Stimulated activated CD8-positive, alpha-beta memory T cell treated with anti-CD3 and anti-CD28 coated beads, Interleukin-15, amount 100 ng/mL, for 24 hours (primary cell): ENCODE measurements around the gene AFAP1L1.
"Not testable (repeated sequence)": the region's sequence is repeated elsewhere in the genome, so short reads cannot be mapped to it uniquely, and the experiment has no call there.

ENCODE experiments used
- DNase-seq: peaks from one replicate; pipeline ENCODE4 v3.0.0-alpha.2; 2020; ENCODE audit warnings: low read depth

The AFAP1L1 gene

DNA sequence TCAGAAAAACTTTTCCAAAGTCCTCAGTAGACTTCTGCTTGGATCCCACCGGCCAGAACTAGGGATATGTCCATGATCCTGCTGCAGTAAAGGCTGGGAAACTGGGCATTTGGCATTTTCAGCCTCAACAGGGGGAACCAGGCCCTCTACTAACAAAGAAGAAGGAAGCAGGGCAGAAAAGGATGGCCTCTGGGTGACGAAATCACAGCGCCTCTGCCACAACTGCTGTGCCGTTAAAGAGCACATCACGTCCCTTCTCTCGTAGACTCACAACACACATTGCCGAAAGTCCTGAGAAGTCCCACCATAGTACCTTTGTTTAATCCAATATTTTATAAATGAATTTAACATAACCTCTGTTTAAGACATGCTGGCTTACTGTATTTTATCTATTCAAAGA is 10.4 kb upstream of the AFAP1L1 start:
- no peak for DNase-seq

DNA sequence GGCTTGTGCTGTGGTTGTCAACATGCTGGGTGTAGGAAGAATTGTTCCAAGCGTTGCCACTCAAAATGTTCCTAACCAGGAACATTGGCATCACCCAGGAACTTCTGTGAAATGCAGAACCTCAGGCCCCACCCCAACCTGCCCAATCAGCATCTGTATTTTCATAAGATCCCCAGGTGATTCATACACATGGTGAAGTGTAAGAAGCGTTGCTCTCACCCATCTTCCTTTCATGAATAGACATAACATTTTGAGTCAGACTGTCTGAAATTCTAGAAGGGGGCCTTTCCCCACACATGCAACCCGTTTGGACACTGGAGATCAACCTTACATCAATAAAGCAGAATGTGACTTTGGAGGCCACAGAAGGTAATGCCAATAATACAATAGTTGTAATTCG is 9.3 kb upstream of the AFAP1L1 start:
- no peak for DNase-seq

DNA sequence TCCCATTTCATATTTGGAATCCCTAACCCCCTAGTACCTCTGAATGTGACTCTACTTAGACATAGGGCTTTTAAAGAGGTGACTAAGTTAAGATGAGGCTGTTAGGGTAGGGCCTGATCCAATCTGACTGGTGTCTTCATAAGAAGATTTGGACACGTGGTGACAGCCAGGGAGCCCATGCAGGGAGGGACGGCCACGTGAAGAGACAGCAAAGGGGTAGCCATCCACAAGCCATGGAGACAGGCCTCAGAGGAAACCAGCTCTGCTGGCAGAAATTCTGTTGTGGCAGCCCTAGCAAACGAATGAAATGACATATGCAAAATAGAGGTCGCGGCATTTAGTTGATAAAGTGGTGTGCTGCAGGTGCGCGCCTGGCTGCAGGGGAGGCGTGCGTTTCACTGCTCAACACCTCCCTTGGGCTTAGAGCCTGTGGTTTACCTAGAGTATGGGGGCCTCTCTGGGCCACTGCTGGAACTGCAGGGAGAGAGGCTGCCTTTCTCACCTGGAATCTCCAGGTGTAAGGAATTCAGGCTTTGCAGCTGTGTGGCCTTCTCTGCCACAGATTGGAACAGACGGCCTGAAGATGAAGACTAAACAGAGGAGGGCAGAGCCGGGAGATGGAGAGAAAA is 7.1 kb upstream of the AFAP1L1 start:
- no peak for DNase-seq

DNA sequence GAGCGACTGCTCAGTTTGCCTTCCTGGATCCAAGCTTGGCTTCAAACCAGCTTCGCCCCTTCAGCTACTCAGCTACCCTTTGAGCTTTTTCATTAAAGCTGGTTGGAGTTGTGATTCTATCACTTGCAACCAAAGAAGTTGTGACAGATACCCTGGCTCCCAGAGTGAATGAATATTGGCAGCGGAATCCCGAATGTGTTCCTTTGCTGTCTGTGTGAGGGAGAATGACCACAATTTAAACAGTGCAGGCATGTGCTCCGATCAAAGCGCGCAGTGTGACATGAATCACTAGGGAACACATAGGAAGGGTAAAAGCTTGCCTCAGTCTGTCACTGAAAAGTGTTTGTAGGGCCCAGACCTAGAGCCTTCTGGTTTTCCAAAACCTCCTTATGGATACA is 6.6 kb upstream of the AFAP1L1 start:
- no peak for DNase-seq

DNA sequence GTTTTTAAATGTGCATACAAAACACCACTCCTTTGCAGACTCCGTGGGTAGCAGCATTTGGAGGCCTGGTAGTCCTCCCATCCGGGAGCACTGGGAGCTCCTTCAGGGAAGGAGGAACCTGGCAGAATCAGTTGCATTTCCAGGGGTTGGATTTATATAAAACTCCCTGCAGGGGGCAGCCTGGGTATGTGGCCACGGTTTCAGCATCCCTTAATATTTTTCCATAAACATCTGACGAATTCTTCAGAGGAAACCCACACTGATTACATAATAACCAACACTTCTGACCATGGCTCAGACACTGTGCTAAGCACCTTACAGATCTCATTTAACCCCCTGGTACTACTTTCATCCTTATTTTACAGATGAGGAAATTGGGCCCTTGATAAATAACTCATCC is 6.1 kb upstream of the AFAP1L1 start:
- no peak for DNase-seq

DNA sequence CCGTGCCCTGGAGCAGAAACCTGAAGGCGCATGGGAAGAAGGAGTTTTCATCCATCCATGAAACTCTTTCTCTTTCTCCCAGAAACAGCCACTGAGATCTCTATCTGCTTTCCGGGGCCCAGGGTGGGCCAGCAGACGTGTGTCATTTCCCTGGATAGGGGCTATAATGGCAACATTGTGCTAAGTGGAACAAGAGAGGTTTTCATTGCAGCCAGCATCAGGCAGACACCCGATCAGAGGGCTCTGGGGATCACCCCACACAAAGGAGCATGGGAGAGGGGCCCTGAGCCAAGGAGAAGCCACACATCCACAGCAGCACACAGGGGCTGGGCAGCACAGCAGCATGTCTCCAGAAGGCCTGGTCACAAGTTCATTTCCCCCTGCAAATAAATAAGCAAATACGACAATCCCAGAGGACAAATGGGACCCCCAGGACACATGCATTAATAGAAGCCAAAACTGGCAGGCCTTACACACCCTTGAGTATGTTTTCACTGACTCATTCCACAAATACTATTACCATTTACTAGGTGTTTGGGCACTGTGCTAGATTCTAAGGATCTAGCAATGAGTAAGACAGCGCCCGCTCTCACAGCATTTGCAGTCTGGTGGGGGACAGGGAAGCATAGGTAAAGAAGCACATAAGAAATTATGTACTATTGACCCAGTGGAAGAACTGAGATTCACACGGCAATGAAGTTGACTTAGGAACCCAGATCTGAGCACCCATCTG is 4.3 kb upstream of the AFAP1L1 start:
- DNase-seq = no peak

DNA sequence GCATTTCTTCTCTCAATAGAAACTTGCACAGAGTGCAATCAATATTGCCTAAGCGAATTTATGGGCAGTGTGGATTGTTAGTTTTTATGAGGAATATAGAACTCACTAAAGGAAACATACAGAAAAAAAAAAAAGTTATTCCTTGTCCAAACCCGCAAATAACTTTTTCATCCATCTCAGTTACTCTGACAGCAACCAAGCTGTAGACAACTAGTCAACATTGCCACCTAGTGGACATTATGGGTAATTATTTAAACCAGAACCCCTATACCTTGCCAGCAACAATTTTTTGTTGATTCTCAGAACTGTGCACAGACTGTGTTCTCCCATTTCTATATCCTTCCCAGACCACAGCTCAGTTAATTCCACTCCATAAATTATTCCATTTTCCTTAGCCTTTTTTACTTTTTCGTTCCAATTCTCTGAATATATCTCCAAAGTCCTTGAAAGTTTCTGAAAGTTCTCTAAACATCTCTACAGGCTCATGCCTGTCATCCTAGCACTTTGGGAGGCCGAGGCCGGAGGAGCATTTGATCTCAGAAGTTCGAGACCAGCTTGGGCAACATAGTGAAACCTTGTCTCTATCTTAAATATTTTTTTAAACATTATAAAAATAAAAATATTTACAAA is 2.6 kb upstream of the AFAP1L1 start:
- DNase-seq = no peak

DNA sequence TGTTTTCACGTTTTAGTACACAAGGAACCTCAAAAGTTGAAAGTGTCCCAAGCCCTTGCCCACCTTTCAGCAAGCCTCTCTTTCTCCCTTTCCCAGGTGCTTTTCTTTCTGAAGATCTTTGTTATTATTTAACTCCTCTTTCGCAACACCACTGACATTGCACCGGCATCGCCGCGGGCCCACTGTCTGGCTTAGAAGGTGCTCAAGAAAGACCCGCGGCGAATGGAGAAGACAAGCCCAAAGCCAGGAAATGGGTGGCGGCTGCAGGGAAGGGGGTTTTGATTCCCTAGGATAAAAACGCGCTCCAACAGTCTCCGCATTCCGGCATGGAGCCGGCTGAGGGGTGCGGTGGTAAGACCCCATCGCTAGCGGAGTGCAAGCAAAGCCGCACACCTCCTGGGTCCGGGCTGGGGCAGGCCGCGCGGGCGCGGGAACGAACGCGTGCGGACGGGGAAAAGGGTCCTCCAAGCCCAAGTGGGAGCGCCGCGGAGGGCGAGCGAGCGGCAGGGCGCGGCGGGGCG is 404 bp upstream of the AFAP1L1 start:
- DNase-seq = no peak

DNA sequence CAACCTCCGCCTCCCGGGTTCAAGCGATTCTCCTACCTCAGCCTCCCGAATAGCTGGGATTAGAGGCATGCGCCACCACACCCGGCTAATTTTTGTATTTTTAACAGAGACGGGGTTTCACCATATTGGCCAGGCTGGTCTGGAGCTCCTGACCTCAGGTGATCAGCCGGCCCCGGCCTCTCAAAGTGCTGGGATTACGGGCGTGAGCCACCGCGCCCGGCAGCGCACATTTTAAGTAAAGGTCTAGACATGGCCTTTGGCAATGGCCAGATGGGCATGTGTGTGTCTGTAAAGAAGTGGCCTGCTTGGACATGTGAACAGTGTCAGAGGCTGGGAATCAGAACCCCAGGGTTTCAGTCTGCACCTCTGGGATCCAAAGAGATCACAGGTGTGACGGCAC is 1.1 kb downstream of the AFAP1L1 start:
- not testable (repeated sequence) for DNase-seq

DNA sequence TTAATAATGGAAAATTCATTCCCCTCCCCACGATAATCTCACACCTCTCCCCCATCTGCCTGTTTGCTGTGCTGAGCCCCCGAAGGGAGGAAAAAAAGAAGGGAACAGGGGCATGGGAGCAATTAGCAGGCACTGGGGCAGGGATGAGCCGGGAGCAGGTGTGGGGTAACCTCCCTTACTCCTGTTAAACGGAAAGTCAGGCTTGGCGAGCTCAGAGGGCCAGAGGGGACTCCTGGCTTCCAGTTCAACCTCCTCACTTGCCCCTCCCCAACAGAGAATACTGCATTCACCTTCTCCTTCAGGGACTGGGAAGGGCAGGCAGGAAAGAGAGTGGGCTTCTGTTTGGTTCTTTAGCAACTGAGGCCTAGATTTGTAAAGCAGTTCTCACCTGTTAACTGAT is 1.6 kb downstream of the AFAP1L1 start:
- DNase-seq = no peak

DNA sequence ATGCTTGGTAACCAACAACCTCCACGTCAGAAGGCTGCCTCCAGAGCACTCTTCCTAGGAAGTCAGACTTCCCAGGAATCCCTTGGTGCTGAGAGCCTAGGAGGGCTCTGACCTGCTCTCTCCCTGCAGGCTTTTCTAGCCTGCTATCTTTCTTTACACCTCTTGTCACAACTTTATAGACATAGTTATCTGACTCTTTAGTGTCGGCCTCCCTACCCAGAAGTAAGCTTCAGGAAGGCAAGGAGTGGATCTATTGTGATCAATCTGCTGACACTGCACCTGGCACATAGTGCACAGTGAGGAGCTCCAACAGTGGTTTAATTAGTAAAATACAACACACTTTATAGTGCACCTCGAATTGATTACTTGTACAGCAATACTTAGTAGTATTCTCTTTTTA is 2.3 kb downstream of the AFAP1L1 start:
- DNase-seq = no peak

DNA sequence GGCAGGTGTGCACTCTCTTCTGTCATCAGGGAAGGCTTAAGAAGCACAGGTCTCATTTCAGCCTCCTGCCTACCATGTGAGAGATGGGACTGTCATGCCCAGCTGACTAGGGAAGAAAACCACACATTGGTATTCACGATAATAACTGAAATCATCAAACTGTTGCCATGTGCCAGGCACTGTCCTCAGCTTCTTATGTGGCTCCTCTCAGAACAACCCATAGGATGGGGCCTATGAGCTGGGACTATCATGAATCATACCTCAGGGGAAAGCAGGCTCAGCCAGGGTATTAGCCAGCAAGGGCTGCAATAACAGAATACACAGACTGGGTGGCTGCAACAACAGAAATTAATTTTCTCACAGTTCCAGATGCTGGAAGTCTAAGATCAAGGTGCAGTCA is 3.3 kb downstream of the AFAP1L1 start:
- no peak for DNase-seq

DNA sequence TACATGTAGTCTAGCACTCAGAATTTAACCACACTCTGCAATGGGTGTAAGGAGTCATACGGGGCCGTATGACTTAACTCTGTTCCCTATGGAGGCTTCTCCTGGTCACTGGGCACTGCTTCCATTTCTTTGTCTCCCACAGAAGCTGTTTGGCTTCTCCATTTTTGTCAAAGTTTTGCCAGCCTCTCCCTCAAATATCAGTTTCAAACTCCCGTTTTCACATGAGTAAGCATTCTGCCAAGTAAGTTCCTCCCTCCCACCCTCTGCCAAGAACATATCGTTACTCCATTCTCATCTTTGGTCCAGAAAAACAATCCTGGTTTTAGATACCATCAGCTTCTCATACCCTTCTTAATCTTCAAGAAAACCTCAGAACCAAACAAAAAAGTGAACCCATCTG is 6.1 kb downstream of the AFAP1L1 start:
- DNase-seq = no peak

DNA sequence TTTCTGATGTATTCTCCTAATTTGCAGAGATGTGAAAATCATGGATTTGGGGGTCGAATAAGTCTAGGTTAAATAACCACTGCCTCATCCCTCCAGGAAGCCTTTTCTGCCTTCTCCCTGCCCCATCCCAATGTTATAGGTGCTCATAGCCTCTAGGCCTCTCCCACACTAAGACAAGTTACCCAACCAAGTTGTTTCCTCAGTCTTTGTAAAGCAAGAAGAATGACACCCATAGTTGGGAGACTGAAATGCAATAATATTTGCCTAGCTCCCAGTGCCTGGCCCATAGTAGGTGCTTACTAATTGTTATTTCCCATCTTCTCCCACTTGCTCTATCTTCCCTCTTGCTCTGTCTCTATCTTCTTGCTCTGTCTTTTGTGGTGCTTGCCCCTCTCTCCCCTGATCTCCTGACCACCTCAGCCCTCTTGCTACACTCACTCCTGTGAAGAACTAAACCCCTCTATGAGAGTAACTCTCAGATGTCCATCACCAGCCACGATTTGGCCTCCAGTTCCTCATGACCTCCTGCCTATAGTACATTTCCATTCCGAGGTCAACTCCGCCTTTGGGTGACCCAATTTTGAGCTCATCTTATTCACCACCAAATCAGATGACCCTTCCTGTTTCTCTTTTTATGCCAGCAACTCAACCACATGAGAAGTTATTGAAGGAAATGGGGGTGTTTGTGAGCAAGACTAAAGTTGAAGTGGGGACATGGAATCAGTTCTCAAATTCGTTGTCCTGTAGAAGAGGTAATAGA is 7.0 kb downstream of the AFAP1L1 start:
- no peak for DNase-seq

DNA sequence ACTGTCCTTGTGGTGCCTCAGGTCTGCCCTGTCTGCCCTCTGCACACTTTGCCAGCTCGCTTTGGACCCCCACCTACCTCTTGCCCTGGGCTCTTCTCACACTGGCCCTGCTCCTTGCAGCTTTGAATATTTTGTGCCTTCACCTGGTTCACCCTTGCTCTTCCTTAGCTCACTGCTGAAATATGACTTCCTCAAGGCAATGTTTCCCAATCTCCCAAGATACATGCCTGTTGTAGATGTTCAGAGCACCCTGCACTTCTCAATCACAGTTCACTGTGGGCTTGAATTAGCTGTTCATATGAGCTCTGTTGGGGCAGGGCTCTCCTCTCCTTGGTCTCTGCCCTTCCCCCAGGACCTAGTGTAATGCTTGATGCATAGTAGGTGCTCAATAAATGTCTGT is 8.0 kb downstream of the AFAP1L1 start:
- DNase-seq = no peak

DNA sequence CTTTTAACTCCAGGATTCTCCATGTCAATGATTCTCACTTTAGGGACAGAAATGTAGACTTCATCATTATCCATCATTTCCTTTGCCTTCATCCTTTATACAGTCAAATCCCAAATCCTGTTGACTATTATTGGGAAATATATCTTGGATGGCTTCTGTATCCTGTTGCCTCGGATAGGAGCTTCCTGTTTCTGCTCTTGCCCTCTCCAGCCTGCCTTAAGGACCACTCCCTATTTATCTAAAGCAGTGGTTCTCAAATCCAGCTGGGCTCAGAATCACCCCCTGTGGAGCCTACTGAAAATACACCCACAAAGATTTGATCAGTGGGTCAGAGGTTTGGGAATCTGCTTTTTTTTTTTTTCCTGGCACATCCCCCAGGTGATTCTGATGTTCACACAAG is 8.5 kb downstream of the AFAP1L1 start:
- no peak for DNase-seq

DNA sequence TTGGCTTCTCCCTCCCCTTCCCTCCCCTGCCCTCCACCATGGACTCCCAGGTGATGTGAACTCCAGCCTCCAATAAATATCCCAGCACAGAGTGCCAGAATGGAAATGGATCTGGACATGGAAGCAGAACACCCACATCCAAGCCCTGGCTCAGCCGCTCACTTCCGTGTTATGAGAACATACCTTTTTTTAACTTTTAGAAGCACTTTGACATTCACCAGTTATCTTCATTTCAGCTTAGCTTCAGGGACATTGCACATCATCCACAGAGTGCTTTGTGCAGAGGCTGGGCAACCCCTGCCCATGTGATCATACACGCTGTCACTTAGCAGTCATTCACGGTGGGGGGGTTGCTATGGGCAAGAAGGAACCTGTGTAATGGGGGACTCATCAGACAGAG is 9.1 kb downstream of the AFAP1L1 start:
- no peak for DNase-seq

DNA sequence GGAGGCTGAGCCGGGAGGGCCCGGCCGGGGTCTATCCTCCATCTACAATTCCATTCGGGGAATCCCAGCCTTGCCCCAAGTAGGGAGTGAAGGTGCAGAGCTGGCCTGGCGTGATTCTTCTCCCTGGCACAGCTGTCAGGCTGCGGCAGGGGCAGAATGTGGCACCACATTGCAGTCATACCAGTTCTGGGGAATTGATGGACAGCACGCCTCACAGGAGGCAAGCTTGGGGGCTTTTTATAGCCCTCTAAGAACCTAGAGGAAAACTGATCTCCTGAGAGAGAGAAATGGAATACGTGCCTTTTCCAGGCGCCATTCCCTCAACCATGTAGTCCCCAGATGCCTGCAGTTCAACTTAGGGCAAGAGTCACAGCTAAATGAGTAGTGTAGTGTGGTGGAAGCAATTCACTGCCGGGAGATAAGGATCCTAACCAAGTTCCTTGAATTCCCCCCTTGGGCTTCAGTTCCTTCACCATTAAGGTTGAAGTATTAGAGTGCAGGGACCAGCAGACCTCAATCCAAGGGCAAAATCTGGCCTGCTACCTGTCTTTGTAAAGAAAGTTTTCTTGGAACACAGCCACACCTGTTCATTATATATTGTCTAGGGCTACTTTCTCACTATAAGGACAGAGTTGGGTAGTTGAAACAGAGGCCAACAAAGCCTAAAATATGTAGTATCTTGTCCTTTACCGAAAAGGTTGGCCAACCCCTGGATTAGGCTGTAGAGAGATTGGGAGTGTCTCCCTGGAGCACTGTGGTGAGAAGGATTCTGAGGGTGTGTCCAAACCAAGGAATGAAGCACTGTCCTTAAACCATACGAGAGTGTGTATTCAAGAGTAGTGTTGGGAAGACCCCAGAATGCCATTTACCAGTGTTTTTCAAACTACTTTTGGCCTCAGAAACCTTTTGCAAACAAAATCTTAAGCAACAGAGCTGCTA is 10.6 kb downstream of the AFAP1L1 start:
- DNase-seq = no peak

DNA sequence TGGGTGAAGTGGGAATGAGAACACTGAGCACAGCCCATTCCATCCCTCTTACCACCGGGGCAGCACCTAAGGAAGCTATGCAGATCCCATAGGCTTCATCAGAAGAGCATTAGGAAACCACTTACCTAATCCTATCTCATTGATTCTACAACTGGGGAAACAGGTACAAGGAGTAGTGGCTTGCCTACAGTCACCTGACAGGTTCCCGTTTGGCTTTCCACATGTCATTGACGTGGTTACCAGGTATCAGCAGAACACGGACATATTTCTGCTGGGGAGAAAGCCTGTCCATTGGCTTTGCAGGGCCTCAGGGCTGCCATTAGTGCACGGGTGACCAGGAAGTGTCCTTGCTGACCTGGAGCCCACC is 11.3 kb downstream of the AFAP1L1 start:
- DNase-seq = no peak

DNA sequence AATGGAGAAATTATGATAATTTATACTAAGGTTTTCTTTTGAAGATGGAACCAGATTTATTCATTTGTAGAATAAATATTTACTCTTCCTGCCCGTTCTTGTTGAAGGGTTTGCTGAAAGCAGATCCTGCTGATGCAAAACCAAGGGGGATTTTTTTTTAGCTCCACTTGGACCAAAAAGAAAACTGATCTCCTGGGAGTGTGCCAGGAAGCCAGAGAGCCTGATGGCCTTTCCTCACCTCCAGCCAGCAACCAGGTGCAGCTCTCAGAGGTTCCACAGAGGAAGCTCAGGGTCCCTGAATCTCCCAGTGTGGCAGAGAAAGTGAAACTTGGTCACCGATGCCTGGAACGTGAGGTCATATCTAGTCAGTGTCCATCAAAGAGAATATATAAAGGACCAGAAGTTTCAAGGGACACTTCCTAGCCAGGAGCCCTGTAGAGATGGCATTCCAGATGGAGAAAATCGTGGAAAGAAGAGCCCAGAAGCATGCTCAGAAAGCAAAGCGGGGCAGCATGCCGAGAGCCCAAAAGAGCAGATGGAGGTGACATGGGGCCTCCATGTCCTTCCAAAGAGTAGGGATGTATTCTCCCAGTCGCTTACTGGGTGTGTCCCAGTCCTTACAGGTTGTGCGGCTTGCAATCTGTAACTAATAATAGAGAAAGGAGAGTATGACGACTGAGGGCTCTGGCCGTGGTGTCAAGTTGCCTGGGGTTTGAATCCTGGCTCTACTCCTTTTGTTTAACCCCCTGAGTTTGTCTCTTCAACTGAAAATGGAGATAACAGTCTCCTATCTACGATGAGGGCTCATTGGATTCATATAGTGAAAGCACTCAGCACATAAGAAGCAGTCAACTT is 12.2 kb downstream of the AFAP1L1 start:
- DNase-seq = no peak

DNA sequence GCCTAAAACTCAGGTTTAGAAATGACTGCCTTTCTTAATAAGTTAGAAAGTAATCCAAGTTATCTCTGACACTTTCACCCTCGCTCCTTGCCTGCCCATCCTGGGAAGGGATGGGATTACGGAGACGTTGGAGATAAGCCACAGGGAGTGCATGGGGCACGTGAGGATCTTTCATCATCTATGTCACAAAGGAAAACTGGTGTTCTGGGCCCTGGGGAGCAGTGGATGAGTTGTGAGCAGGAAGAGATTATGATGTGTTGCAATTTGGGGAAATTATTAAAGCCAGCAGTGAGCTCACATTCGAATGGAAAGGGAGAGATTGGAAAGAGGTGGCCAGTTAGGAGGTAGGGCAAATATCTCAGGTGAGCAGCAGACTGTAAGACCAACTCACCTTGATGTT is 12.8 kb downstream of the AFAP1L1 start:
- no peak for DNase-seq
